HG03064 (cell line): ENCODE measurements around the gene MTMR3.
"Not testable (repeated sequence)": the region's sequence is repeated elsewhere in the genome, so short reads cannot be mapped to it uniquely, and the experiment has no call there.

ENCODE experiments used
- ATAC-seq: cut with Tn5 transposase; IDR thresholded peaks from one replicate; pipeline ENCODE4 v1.9.1; 2021; ENCODE audit warnings: low read depth; ENCODE audit not compliant: unreplicated experiment

The MTMR3 gene

DNA sequence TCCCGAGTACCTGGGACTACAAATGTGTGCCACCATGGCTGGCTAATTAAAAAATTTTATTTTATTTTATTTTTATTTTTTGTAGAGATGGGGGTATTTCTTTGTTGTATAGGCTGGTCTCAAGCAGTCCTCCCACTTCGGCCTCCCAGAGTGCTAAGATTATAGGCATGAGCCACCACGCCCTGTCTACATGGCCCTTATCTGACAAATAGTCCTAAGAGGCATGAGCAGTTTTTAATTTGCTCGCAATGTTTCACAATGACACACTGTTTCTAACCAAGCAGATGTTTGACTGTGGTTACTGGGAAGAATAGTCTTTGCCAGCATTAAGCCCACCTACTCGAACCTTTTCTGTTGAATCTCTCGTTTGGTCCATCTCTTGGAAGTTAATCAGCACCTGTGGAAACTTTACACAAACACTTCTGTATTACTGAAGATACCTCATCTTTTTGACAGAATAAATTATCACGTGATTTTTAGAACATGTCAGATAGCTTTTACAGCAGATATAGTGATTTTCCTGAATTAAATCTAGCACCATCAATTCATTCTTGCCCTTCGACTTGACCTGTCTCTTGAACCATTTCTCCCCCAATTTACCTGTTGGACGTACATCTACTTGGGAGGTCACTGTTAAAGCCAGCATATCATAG lies 71.4 kb downstream of the MTMR3 start:
- no peak for ATAC-seq

DNA sequence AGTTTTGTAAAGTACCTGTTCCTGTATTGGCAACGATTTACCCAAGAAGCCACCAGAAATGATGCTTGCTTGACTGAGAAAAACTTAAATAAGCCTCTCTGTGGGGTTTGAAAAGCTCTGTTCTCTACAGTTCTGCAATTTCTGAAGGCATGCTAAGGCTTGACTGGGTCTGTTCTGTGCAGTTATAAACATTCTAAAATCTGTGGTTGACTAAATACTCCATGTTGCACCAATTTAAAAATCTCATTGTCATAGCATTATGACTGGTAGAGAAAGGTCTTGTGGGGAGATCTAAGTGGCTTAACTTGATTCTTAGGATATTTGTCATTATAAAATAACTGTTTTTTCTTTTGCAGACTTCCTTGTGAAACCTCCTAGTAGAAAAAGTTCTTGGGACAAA lies 73.7 kb downstream of the MTMR3 start:
- ATAC-seq = no peak

DNA sequence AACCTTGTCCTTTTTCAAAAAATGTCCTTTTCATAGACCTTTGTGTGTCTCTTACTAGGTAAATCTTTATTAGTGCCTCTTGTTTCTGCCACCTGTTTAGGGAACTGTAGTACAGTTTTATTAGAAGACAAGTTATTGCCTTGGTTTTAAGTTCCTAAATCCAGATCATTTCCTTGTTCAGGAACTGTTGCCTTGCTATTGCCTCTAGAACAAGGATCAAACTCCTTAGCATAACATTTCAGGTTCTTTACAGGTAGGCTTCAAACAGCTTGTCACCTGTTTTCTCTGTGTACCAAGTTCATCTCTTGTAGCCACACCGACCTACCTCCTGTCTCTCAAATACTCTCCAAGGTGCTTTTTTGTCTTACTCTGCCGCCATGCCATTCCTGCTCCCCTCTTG lies 75.2 kb downstream of the MTMR3 start:
- no peak for ATAC-seq

DNA sequence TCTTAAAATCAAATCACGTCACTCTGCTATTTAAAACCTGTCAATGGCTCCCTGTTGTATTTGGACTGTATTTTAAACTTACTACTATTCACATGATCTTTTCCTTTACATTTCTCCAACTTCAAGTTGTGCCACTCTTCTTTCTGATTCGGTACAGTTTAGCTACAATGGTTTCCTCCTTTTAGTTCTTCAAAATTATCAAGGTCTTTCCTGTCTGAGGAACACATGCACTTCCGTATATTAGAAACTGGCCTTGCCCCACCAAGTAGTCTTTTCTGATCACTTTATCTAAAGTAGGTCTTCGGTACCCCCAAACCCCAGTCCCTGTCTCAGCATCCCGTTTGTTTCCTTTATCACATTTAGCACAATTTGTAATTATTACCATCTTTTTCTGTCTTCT lies 81.8 kb downstream of the MTMR3 start:
- ATAC-seq = no peak

DNA sequence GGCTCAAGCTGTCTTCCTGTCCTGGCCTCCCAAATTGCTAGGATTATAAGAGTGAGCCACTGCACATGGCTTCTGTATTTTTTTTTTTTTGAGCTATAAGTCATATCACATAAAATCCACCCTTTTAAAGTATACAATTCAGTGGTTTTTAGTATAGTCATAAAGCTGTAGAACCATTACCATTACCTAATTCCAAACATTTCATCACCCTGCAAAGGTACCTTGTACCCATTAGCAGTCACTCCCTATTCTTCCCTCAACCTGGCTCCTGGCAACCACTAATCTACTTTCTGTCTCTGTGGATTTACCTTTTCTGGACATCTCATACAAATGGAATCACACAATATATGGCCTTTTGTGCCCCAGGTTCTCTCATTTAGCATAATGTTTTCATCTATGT lies 84.5 kb downstream of the MTMR3 start:
- ATAC-seq = no peak

DNA sequence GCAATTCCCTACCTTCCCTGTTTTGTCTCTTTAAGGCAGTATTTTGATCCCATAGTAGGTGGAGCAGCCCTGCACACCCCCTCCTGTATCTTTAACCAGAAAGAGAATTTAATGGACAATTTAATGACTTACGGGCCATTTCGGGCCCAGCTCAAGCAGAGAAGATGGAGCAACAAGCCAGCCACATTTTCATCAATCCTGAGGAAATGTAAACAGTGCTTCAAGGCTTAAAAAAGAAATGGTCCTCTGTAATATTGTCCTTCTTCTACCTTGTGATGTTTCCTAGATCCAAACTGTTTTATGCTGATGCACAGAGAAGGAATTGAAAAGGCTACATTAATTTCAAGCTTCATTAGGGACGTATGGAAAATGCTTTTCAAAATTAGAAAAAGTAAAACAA lies 88.6 kb downstream of the MTMR3 start:
- no peak for ATAC-seq

DNA sequence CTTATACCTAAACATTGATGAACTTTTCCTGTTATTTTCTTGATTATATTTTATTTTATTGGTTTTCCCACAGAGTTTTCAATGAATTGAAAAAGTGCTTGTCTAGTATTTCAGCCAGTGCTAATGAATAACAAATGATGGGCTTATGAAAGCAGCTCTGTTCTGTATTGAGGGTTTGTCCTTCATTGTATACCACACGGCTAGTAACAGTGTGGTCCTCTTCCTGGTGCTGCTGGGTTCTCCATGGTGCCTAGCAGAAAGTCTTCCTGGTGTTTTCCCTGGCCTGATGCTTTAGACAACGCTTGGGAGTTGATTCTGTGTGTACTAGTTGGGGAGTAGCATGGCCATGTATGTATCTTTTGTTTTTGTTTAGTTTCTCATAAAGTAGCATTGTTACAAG lies 89.1 kb downstream of the MTMR3 start:
- no peak for ATAC-seq

DNA sequence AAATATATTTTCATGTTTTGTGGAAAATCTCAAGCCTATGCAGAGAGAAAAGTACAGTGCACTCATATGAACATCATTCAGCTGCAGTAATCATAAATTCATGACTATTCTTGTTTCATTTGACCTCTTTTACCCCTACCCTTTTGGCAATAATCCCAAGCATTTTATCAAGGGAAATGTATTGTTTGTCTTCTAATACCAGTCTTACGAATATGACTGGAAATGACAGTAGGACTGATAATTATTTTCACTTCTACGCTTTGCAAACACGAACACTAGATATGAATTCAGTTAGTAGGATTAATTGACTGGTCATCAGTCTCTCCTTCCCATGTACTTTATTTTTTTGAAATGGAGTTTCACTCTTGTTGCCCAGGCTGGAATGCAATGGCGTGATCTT lies 90.3 kb downstream of the MTMR3 start:
- ATAC-seq = no peak

DNA sequence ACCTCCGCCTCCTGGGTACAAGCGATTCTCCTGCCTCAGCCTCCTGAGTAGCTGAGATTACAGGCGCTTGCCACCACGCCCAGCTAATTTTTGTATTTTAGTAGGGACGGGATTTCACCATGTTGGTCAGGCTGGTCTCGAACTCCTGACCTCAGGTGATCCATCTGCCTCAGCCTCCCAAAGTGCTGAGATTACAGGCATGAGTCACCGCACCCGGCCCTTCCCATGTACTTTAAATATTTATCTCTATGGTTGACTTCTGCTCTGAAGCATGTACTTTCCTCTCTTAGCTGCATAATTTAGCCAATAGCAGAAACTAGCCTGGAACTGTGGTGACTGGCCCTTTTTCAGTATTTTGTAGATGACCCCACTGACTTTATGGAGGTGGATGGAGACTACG lies 90.7 kb downstream of the MTMR3 start:
- ATAC-seq = not testable (repeated sequence)

DNA sequence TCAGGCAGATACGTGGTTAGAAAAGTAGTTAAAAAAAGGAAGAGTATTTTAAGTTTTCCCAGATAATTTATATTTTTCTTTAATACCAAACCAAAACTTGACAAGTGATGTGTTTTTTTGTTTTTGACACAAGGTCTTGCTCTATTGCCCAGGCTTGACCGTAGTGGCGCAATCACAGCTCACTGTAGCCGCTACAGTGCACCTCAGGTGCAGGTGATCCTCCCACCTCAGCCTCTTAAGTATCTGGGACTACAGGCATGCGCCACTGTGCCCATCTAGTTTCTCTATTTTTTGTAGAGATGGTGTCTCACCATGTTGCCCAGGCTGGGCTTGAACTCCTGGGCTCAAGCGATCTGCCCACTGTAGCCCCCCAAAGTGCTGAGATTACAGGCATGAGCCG lies 92.5 kb downstream of the MTMR3 start:
- no peak for ATAC-seq

DNA sequence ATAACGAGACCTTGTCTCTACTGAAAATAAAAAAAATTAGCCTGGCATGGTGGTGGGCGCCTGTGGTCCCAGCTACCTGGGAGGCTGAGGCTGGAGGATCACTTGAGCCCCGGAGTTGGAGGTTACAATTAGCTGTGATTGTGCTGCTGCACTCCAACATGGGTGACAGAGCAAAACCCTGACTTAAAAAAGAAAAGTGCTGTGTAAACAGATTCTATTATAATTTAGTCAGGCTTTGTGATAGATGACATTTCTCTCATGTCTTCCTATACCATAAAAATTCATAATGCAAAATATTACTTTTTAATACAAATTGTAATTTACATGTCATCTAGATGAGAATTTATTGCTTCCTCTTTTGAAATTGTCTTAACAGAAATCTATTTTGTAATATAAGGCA lies 94.1 kb downstream of the MTMR3 start:
- no peak for ATAC-seq

DNA sequence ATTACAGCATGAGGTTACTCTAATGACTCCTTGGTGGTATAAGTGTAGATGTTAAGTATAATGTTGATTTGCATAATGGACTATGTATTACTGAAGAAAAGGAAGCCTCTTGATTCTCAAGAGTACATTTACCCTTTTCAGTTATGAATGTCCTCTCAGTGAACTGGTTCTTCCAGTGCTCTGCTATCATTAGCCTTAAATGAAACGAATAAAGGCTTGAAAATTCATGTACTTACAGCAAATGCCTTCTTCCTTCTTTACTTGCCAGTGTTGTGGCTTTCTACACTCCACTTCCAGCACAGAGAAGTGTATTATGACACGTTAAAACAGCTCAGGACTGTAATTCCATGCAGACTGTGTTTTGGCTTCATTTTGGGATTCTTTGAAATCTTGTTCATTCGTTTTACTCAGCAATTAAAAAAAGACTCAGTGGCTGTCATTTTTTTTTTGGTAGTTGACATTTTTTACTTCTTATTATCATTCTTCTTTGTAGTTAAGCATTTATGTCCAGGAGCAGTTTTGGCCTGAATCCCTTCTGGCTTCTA lies 96.9 kb downstream of the MTMR3 start:
- peak; percentile 63 for ATAC-seq

DNA sequence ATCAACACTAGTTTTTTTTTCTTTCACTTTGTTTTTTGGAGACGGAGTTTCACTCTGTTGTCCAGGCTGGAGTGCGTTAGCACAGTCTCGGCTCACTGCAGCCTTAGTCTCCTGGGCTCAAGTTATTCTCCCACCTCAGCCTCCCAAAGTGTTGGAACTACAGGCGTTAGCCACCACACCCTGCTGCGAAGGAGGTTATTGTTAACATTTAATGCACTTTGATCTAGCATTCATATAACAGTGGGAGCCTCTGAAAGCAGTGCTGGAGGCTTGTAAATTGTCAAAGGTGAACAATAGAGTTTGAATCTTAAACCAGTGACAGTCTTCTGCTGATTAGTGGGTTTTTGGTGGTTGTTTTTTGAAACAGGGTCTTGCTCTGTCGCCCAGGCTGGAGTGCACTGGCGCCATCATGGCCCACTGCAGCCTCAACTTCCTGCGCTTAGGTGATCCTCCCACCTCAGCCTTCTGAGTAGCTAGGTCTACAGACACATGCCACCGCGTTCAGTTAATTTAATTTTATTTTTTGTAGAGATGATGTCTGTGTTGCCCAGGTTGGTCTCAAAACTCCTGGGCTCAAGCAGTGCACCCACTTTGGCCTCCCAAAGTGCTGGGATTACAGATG lies 100.4 kb downstream of the MTMR3 start:
- no peak for ATAC-seq

DNA sequence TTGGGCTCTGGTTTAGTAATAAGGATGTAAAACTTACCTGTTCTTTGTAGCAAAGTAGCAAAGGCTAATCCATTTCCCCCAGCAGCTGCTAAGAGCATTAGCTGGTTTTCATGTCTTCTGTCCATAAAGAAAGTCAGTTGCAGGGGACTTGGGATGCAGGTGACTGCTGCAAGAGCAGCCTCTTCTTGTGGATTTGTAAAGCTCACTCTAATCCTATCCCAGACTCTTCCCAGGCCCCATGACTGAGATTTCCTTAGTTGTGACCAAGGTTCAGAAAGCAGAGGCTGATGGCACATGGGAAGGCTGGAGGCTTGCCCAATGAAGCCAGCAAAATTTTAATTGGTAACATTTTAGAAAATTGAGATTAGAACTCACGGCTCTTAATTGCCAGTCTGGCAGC lies 102.9 kb downstream of the MTMR3 start:
- no peak for ATAC-seq

DNA sequence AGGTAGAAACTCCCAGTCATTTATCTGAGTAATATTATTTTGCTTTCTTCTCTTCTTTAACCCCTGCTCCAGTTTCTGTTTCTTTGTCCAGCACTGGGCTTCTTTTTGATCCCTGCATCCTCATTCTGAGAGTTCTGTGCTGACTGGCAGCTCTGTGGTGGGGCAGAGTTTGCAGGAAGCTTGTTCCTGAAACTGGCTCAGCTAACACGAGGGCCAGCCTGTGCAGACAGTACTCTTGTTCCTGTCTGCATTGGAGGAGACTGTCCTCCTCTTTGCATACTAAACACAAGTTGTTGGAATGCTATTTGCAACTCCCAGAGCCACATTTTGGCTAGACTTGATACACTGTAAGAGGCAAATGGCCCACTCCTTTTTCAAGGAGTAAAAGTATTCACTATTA lies 104.2 kb downstream of the MTMR3 start:
- no peak for ATAC-seq

DNA sequence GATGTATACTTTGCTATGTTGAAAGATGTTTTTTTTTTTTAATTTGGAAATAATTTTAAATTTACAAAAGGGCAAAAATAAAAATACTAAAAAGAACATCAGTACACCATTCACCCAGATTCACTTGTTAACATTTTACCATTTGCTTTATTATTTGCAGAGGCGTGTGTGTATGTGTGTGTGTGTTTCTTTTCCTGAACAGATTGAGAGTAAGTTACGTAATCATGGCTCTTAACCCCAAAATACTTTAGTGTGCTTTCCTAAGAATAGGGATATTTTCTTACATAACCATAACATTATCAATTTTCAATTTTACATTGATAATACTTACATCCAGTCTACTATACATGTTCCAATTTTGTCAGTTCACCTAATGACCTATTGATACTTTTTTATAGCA lies 105.7 kb downstream of the MTMR3 start:
- ATAC-seq = no peak

DNA sequence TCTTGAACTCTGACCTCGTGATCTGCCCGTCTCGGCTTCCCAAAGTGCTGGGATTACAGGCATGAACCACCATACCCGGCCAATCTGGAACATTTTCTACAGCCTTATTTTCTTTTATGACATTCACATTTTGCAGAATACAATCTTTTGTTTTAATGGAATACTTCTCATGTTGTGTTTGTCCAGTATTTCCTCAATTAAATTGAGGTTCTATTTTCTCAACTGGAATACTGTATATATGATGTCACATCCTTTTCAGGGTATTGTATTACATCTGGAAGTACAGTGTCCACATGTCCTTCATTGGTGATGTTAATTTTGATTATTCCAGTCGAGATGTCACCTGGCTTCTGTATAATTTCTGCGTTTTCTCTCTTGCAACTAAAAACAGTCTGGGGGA lies 106.5 kb downstream of the MTMR3 start:
- no peak for ATAC-seq

DNA sequence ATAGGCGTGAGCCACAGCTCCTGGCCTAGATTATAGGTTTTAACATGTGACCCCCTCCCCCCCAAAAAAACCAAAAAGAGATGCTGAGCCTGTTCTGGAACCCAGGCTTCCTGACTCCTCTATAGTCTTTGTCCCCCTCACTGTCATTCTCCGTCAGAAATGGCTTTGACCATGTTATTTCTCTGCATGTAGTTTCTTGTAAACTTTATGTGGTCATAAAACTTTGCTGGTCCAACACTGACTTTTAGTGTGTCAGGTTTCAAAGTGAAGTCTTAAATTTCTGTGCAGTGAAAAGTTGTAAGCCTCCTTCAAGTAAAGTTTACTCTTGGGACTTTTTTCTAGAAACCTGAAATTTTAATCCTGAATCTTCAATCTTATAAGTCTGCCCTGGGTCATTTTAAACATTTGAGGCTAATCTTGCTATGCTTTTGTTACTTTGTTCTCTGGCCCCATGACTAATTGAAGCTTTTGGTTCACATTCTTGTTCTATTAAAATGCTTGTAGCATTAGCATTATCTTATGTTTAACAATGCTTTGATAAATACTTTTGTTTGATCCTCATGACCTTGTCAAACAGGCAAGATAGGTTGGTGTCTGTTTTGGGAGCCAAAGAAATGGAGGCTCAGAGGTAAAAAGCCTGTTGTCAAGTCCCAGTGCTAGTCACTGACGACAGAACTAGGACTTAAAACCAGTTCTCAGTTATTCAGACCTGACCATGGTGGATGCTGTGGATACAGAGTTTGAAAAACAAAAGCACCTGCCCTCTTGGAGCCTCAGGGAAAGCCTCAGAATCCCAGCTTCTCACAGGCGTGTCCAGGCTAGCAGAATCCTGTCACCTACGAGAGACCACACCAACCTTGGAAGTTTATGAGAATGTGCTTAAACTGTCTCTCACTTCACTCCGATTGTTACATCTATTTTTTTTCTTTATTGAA lies 109.6 kb downstream of the MTMR3 start:
- no peak for ATAC-seq

DNA sequence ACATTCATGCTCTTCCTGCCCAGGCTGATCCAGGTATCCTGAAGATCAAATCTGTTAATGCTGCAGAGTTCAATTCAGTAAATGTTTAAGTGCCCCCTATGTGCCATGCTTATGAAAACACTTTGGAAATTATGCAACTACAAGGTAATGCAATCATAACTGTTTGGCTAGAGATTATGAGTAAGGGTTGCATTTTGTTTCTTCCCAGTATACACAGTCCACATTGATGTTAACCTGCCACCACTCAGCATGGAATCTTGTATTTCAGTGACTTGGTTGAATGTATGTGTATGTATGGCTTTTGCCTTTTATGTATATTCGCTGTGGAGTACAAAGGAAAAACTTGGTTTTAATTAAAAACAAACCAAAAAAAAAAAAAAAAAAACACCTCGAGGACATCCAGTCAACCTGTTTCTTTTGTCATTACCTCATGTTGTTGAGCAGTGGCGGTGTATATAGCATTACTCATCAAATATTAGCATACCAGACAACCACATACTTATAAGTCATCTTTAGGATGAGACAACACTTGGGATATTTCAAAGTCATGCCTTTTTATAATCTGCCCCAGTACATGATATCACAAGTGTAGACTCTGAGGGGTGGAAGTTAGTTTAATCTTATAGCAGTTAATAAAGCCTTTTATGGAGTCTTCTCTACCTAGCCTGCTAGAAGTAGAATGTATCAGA lies 111.2 kb downstream of the MTMR3 start:
- ATAC-seq = no peak

DNA sequence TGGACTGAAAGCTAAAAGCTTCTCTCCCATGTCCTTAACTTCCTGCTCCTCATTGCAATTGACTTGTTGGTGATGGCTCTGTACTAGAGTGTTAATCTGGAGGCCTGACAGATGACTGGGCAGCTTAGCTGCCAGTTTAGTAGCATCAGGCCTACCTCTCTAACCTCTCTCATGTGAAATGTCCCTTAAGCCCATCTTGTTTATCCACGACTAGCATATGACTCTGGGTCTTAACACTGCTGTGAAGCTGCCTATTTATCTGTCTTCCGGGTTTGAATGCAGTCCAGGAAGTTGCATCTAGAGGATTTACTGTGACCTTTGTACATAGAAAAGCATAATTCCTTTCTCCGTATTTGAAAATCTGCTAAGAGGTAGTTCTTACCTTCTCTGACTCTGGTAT lies 112.0 kb downstream of the MTMR3 start:
- ATAC-seq = no peak

DNA sequence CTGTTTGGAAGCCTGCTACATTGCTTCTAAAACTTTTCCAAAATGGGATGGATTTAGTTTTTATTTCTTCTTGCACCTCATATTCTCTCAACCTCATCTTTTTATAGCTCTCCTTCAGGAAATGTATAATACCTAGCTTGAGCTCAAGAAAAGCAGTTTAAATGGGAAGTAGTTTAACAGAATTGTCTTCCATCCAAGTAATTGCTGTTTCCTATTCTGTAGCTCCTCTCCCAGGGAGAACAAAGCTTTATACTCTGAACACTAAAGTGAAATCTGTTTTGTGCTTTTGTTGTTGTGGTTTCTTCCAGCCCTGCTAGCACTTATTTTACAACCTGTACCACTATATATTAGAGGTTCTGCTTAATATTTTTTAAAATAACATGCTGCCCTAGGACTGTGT lies 114.1 kb downstream of the MTMR3 start:
- ATAC-seq = no peak
